Stimulated activated CD8-positive, alpha-beta memory T cell treated with anti-CD3 and anti-CD28 coated beads, Interleukin-2, amount 100 ng/mL, for 48 hours (primary cell): ENCODE data around the gene ASB18.
"Not testable (repeated sequence)": the region's sequence is repeated elsewhere in the genome, so short reads cannot be mapped to it uniquely, and the experiment has no call there.

ENCODE experiments used
- DNase-seq, 2 donors: peaks; one replicate each; pipeline ENCODE4 v3.0.0-alpha.2; 2020; ENCODE audit warnings: low read depth in 2 of 2

Gene ASB18

GRCh38 chr2:236286873-236287545 is 22.8 kb upstream of the ASB18 start:
- no peak for DNase-seq

- no peak for DNase-seq
Measured at GRCh38 chr2:236284208-236284607, 20.0 kb upstream of the ASB18 start.

- DNase-seq: no peak
Measured at GRCh38 chr2:236282406-236282805, 18.2 kb upstream of the ASB18 start.

GRCh38 chr2:236281423-236281822 is 17.2 kb upstream of the ASB18 start:
- no peak for DNase-seq

GRCh38 chr2:236273126-236273525 is 8.9 kb upstream of the ASB18 start:
- DNase-seq: no peak

- DNase-seq: no peak
Measured at GRCh38 chr2:236271851-236272250, 7.6 kb upstream of the ASB18 start.

GRCh38 chr2:236269876-236270275 is 5.7 kb upstream of the ASB18 start:
- DNase-seq: not testable (repeated sequence)

GRCh38 chr2:236265675-236266074 is 1.5 kb upstream of the ASB18 start:
- no peak for DNase-seq

GRCh38 chr2:236262238-236262637 is 2.0 kb downstream of the ASB18 start:
- DNase-seq: no peak

- no peak for DNase-seq
Measured at GRCh38 chr2:236261452-236261851, 2.8 kb downstream of the ASB18 start.

- DNase-seq: no peak
Measured at GRCh38 chr2:236259371-236259770, 4.8 kb downstream of the ASB18 start.

- DNase-seq: no peak
Measured at GRCh38 chr2:236257575-236257974, 6.6 kb downstream of the ASB18 start.

- no peak for DNase-seq
Measured at GRCh38 chr2:236257136-236257535, 7.1 kb downstream of the ASB18 start.

GRCh38 chr2:236256366-236256985 is 7.7 kb downstream of the ASB18 start:
- no peak for DNase-seq

GRCh38 chr2:236254674-236255073 is 9.5 kb downstream of the ASB18 start:
- no peak for DNase-seq

- no peak for DNase-seq
Measured at GRCh38 chr2:236254001-236254400, 10.2 kb downstream of the ASB18 start.

- no peak for DNase-seq
Measured at GRCh38 chr2:236252602-236253001, 11.6 kb downstream of the ASB18 start.

GRCh38 chr2:236250909-236251579 is 13.2 kb downstream of the ASB18 start:
- DNase-seq: no peak

GRCh38 chr2:236250286-236250685 is 13.9 kb downstream of the ASB18 start:
- no peak for DNase-seq

GRCh38 chr2:236249066-236249465 is 15.1 kb downstream of the ASB18 start:
- DNase-seq: no peak

GRCh38 chr2:236246711-236247246 is 17.4 kb downstream of the ASB18 start:
- no peak for DNase-seq

GRCh38 chr2:236244256-236244655 is 19.9 kb downstream of the ASB18 start:
- DNase-seq: no peak

- no peak for DNase-seq
Measured at GRCh38 chr2:236242057-236242495, 22.1 kb downstream of the ASB18 start.
